Suprapubic skin (tissue), 4 donors: ENCODE measurements around the gene CREG2. TPM values are rescaled to one million over a fixed set of nuclear protein-coding genes. Genes with fewer than 3 reads are reported as not detected.
"Not testable (repeated sequence)": the region's sequence is repeated elsewhere in the genome, so short reads cannot be mapped to it uniquely, and the experiment has no call there.

Experiments
- DNase-seq, 2 donors: peaks; one replicate each; pipeline ENCODE4 v3.0.0-alpha.2; 2019; ENCODE audit warnings: low spot score in 2 of 2
- H3K27ac ChIP-seq: fragments of 200-600 bp; sonication (generic); one replicate; pipeline ENCODE4 v1.5.1; 2019
- H3K27me3 ChIP-seq: fragments of 200-600 bp; sonication (generic); one replicate; pipeline ENCODE4 v1.5.1; 2019
- H3K36me3 ChIP-seq: fragments of 200-600 bp; sonication (generic); one replicate; pipeline ENCODE4 v1.5.1; 2019
- H3K4me1 ChIP-seq: fragments of 200-600 bp; sonication (generic); one replicate; pipeline ENCODE4 v1.5.1; 2019
- H3K4me3 ChIP-seq: fragments of 200-600 bp; sonication (generic); one replicate; pipeline ENCODE4 v1.5.1; 2019; ENCODE audit warnings: mild to moderate bottlenecking
- H3K9me3 ChIP-seq: fragments of 200-600 bp; sonication (generic); one replicate; pipeline ENCODE4 v1.5.1; 2019
- CTCF ChIP-seq, 2 donors: fragments of 200-600 bp in 1 of 2; fragments of 450-650 bp in 1 of 2; sonication (generic) in 1 of 2; IDR thresholded peaks; one replicate each; pipeline ENCODE4 v1.5.1; 2016 to 2019; ENCODE audit warnings: antibody characterized with exemption in 2 of 2, mild to moderate bottlenecking in 1 of 2, moderate library complexity in 1 of 2
- EP300 ChIP-seq: sonication (generic); formaldehyde crosslinking; IDR thresholded peaks from one replicate; pipeline ENCODE4 v1.6.1; 2017; ENCODE audit warnings: antibody characterized with exemption
- POLR2A ChIP-seq, 2 donors: fragments of 450-650 bp; IDR thresholded peaks; one replicate each; pipeline ENCODE4 v1.6.1; 2017; ENCODE audit warnings: antibody characterized with exemption in 2 of 2, mild to moderate bottlenecking in 2 of 2, moderate library complexity in 2 of 2
- POLR2AphosphoS5 ChIP-seq, 3 donors: sonication (generic); formaldehyde crosslinking; IDR thresholded peaks; one replicate each; pipeline ENCODE4 v1.6.1; 2017; ENCODE audit warnings: antibody characterized with exemption in 3 of 3
- WGBS: methylation state at CpG from one replicate; pipeline ENCODE4 v1.1.5; 2018; 5-methylcytosine and 5-hydroxymethylcytosine counted together
- total RNA-seq, 4 donors: library from RNA; depleted of rRNA; stranded (reverse); fragments of >200 nt; gene quantifications; one replicate each; pipeline ENCODE4 v1.1.0, GENCODE V29; 2016

CREG2 gene
- total RNA-seq, 4 donors from 2014 or later = 0.17 to 1.3 TPM; not detected in 2

- TF ChIP-seq CTCF (IDR thresholded peaks at IDR 0.05) (no peak), EP300 (no peak), POLR2AphosphoS5 (IDR thresholded peaks at IDR 0.05) (no peak), POLR2A (IDR thresholded peaks at IDR 0.05) (no peak)
- H3K4me3 ChIP-seq = no peak overlapping the region
- peaks cover 32% of the 10 kb centered on the region for H3K4me1 ChIP-seq
- DNase-seq = no peak
- H3K36me3 ChIP-seq = no peaks in the 10 kb centered on the region
- H3K9me3 ChIP-seq = no peaks in the 10 kb centered on the region
- H3K27me3 ChIP-seq = no peaks in the 10 kb centered on the region
- H3K27ac ChIP-seq = no peak overlapping the region
- WGBS = 84% methylated on average over 1 of the region's 1 CpG
Observed at GRCh38 chr2:101325425-101325824, 61.9 kb downstream of the CREG2 start.

- WGBS = 92% methylated on average over 6 of the region's 6 CpGs
- H3K27me3 ChIP-seq, DNase-seq, H3K36me3 ChIP-seq, H3K4me3 ChIP-seq, H3K27ac ChIP-seq, H3K9me3 ChIP-seq, H3K4me1 ChIP-seq: not testable (repeated sequence)
Observed at GRCh38 chr2:101316568-101316967, 70.7 kb downstream of the CREG2 start.

GRCh38 chr2:101311696-101312017 lies 75.6 kb downstream of the CREG2 start:
- DNase-seq = no peak
- Histone ChIP-seq H3K27ac (no peak overlapping the region), H3K4me3 (no peak overlapping the region), H3K4me1 (peaks cover 36% of the 10 kb centered on the region), H3K36me3 (no peaks in the 10 kb centered on the region), H3K9me3 (no peaks in the 10 kb centered on the region), H3K27me3 (no peaks in the 10 kb centered on the region)
- no peak for TF ChIP-seq POLR2AphosphoS5 (IDR thresholded peaks at IDR 0.05)
- no peak for TF ChIP-seq EP300
- no peak for TF ChIP-seq POLR2A (IDR thresholded peaks at IDR 0.05)
- no peak for TF ChIP-seq CTCF (IDR thresholded peaks at IDR 0.05)
- WGBS = 21% methylated on average over 3 of the region's 3 CpGs

GRCh38 chr2:101310834-101311695 lies 76.2 kb downstream of the CREG2 start:
- no peaks in the 10 kb centered on the region for H3K9me3 ChIP-seq
- TF ChIP-seq POLR2AphosphoS5 (IDR thresholded peaks at IDR 0.05) = no peak
- TF ChIP-seq POLR2A (IDR thresholded peaks at IDR 0.05) = no peak
- no peak for TF ChIP-seq EP300
- no peak for TF ChIP-seq CTCF (IDR thresholded peaks at IDR 0.05)
- peaks cover 39% of the 10 kb centered on the region for H3K4me1 ChIP-seq
- no peaks in the 10 kb centered on the region for H3K27me3 ChIP-seq
- no peaks in the 10 kb centered on the region for H3K36me3 ChIP-seq
- no peak overlapping the region for H3K27ac ChIP-seq
- DNase-seq = no peak
- WGBS = 75% methylated on average over 7 of the region's 7 CpGs
- H3K4me3 ChIP-seq = no peak overlapping the region

GRCh38 chr2:101310090-101310833 lies 77.0 kb downstream of the CREG2 start:
- TF ChIP-seq POLR2A (IDR thresholded peaks at IDR 0.05) = no peak
- TF ChIP-seq EP300 = no peak
- TF ChIP-seq CTCF (IDR thresholded peaks at IDR 0.05) = no peak
- no peak for TF ChIP-seq POLR2AphosphoS5 (IDR thresholded peaks at IDR 0.05)
- WGBS = 59% methylated on average over 10 of the region's 10 CpGs
- no peak for DNase-seq
- Histone ChIP-seq H3K27me3 (no peaks in the 10 kb centered on the region), H3K9me3 (no peaks in the 10 kb centered on the region), H3K4me1 (peaks cover 47% of the 10 kb centered on the region), H3K27ac (peak overlapping the region; percentile 10), H3K36me3 (no peaks in the 10 kb centered on the region), H3K4me3 (no peak overlapping the region)
